Hepatocyte (in vitro differentiated cells): Measurements from ENCODE around the gene PDE4D. TPM values are rescaled to one million over a fixed set of nuclear protein-coding genes. Genes with fewer than 3 reads are reported as not detected.

ENCODE experiments used
- DNase-seq: peaks from one replicate; pipeline ENCODE4 v3.0.0-alpha.2; 2016; ENCODE audit warnings: low spot score
- H2AFZ ChIP-seq: fragments of 200-600 bp; sonication (generic); 2 replicates; pipeline ENCODE4 v1.6.0; 2016; ENCODE audit warnings: antibody characterized with exemption, mild to moderate bottlenecking
- H3K27ac ChIP-seq: fragments of 200-600 bp; sonication (generic); 2 replicates; pipeline ENCODE4 v1.5.1; 2016; ENCODE audit warnings: mild to moderate bottlenecking
- H3K27me3 ChIP-seq: fragments of 200-600 bp; sonication (generic); 2 replicates; pipeline ENCODE4 v1.6.1; 2016
- H3K36me3 ChIP-seq: fragments of 200-600 bp; sonication (generic); replicated peaks from 2 replicates; pipeline ENCODE4 v1.5.1; 2016; ENCODE audit warnings: low read depth; ENCODE audit not compliant: insufficient read depth
- H3K4me1 ChIP-seq: fragments of 200-600 bp; sonication (generic); 2 replicates; pipeline ENCODE4 v1.5.1; 2016; ENCODE audit warnings: mild to moderate bottlenecking, moderate library complexity; ENCODE audit not compliant: insufficient read depth
- H3K4me2 ChIP-seq: fragments of 200-600 bp; sonication (generic); 2 replicates; pipeline ENCODE4 v1.6.0; 2016
- H3K4me3 ChIP-seq: fragments of 200-600 bp; sonication (generic); 2 replicates; pipeline ENCODE4 v1.5.1; 2016; ENCODE audit warnings: mild to moderate bottlenecking
- H3K79me2 ChIP-seq: fragments of 200-600 bp; sonication (generic); 2 replicates; pipeline ENCODE4 v1.6.0; 2017; ENCODE audit warnings: mild to moderate bottlenecking
- H3K9me2 ChIP-seq: fragments of 200-600 bp; sonication (generic); replicated peaks from 2 replicates; pipeline ENCODE4 v1.6.0; 2017; ENCODE audit warnings: mild to moderate bottlenecking; ENCODE audit not compliant: insufficient read depth
- H3K9me3 ChIP-seq: fragments of 200-600 bp; sonication (generic); 2 replicates; pipeline ENCODE4 v1.5.1; 2016; ENCODE audit warnings: low read depth, mild to moderate bottlenecking
- H4K20me1 ChIP-seq: fragments of 200-600 bp; sonication (generic); 2 replicates; pipeline ENCODE4 v1.6.0; 2016; ENCODE audit warnings: mild to moderate bottlenecking; ENCODE audit not compliant: insufficient read depth, poor library complexity, severe bottlenecking
- CTCF ChIP-seq: fragments of 200-600 bp; sonication (generic); IDR thresholded peaks from 2 replicates; pipeline ENCODE4 v1.5.1; 2016; ENCODE audit warnings: antibody characterized with exemption, mild to moderate bottlenecking; ENCODE audit not compliant: poor library complexity
- EZH2 ChIP-seq: fragments of 200-600 bp; sonication (generic); IDR thresholded peaks from 2 replicates; pipeline ENCODE4 v1.6.1; 2016; ENCODE audit warnings: antibody characterized with exemption, mild to moderate bottlenecking, borderline replicate concordance
- EZH2phosphoT487 ChIP-seq: fragments of 200-600 bp; sonication (generic); IDR thresholded peaks from one replicate; pipeline ENCODE4 v1.6.1; 2018; ENCODE audit warnings: antibody characterized with exemption, mild to moderate bottlenecking, low read depth, moderate library complexity; ENCODE audit not compliant: unreplicated experiment, severe bottlenecking
- WGBS: methylation state at CpG from one replicate; pipeline ENCODE4 v1.1.6; 2016; ENCODE audit warnings: low lambda C conversion rate; ENCODE audit errors: missing lambda C conversion rate; 5-methylcytosine and 5-hydroxymethylcytosine counted together
- polyA plus RNA-seq: library from polyadenylated mRNA; unstranded; fragments of >200 nt; fragmentation: Nextera tagmentation; extraction: Ambion mirVana; gene quantifications from 2 replicates; pipeline ENCODE4 v1.2.1, GENCODE V29; 2016
- total RNA-seq: library from RNA; depleted of rRNA; stranded (reverse); fragments of >200 nt; gene quantifications from 2 replicates; pipeline ENCODE4 v1.2.3, GENCODE V29; 2014

The PDE4D gene
- total and polyA plus RNA-seq, 2 experiments from 2014 or later, result 14.5 to 45.2 TPM

- peak overlapping the region; percentile 64 for H3K4me2 ChIP-seq
Measured at GRCh38 chr5:59458321-59458720, 435.2 kb downstream of the PDE4D start.

DNA sequence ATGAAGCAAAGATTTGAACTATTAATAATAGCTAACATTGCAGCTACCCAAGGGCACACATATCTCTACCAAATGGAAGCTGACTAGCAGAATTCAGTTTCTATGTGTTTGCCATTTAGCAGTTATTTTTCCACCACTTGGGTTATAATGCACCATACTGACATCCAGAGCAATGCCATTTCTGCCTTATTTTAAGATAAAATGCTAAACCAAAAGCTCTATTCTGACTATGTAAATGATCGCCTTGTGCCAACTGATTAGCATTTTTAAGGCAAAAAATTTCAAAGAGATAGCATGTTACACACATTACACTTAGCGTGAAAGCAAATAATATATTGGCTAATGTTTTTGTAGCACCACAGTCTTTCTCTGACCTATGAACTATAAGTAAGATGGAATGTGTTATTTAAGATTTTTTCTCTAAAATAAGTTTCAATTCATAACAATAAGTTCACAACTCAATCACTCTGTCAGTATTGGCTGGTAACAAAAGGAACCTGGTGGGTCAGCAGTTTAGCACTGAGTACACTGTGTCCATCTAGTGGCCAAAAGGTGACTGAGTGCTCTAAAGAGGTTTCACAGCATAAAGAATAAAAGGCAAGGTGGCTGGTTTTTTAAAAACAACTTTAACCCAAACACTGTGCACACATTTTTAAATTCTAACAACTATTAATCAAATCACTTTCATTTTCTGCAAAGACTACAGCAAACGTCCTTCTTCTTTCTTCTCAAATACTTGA is 443.5 kb downstream of the PDE4D start:
- TF ChIP-seq EZH2 (no peak), EZH2phosphoT487 (no peak), CTCF (no peak)
- Histone ChIP-seq H3K4me3 (no peak overlapping the region), H3K4me2 (no peak overlapping the region), H3K9me2 (no peaks in the 10 kb centered on the region), H3K36me3 (no peaks in the 10 kb centered on the region), H3K4me1 (no peaks in the 10 kb centered on the region), H4K20me1 (no peaks in the 10 kb centered on the region), H2AFZ (no peak overlapping the region), H3K9me3 (no peaks in the 10 kb centered on the region), H3K79me2 (no peaks in the 10 kb centered on the region), H3K27ac (no peak overlapping the region), H3K27me3 (no peaks in the 10 kb centered on the region)
- no peak for DNase-seq
- 92% methylated on average over 3 of the region's 3 CpGs for WGBS

More at GRCh38 chr5:59458321-59458720, 435.2 kb downstream of the PDE4D start:
- Histone ChIP-seq H3K9me3 (no peaks in the 10 kb centered on the region), H3K4me1 (peaks cover 6% of the 10 kb centered on the region), H3K36me3 (no peaks in the 10 kb centered on the region), H2AFZ (no peak overlapping the region), H3K79me2 (no peaks in the 10 kb centered on the region), H3K9me2 (no peaks in the 10 kb centered on the region), H3K4me3 (no peak overlapping the region), H4K20me1 (no peaks in the 10 kb centered on the region), H3K27ac (no peak overlapping the region), H3K27me3 (no peaks in the 10 kb centered on the region)
- WGBS, result 55% methylated on average over 4 of the region's 4 CpGs
- DNase-seq, result no peak
- TF ChIP-seq EZH2, result no peak
- no peak for TF ChIP-seq CTCF
- TF ChIP-seq EZH2phosphoT487, result no peak

DNA sequence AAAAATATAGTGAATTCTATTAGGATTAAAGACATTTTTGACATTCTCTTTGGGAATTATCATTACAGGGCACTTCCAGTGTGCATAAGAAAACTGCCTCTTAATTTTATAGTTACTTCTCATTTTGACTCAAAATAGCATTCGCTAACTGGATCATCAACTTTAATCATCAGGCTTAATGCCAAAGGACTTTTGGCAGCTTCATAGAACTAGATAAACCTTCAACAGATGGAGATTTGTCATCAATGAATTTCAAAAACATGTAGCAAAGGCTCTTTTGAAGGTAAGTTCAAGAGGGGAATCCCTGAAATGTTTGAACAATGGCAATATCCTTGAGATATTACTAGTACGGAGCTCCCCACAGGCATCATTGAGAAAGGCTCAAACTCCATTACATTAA is 447.2 kb downstream of the PDE4D start:
- Histone ChIP-seq H3K27me3 (no peaks in the 10 kb centered on the region), H3K9me2 (no peaks in the 10 kb centered on the region), H3K27ac (no peak overlapping the region), H3K36me3 (no peaks in the 10 kb centered on the region), H3K79me2 (no peaks in the 10 kb centered on the region), H3K9me3 (no peaks in the 10 kb centered on the region), H2AFZ (no peak overlapping the region), H3K4me2 (no peak overlapping the region), H3K4me1 (peaks cover 4% of the 10 kb centered on the region), H4K20me1 (no peaks in the 10 kb centered on the region), H3K4me3 (no peak overlapping the region)
- no peak for TF ChIP-seq CTCF
- TF ChIP-seq EZH2phosphoT487, result no peak
- TF ChIP-seq EZH2, result no peak
- DNase-seq, result no peak
- WGBS, result 95% methylated on average over 2 of the region's 2 CpGs
